SK-N-MC (cell line): ENCODE results near the gene GSTM2.

Source experiments
- EZH2 ChIP-seq: fragments of 200-600 bp; sonication (generic); IDR thresholded peaks from one replicate; pipeline ENCODE4 v1.6.1; 2017; ENCODE audit warnings: antibody characterized with exemption
- FOXP2 ChIP-seq: optimal IDR thresholded peaks from 2 replicates; pipeline ENCODE3; 2011; ENCODE audit warnings: mild to moderate bottlenecking, moderate library complexity; ENCODE audit not compliant: insufficient read depth; ENCODE audit errors: extremely low read length, control extremely low read depth
- POLR2AphosphoS5 ChIP-seq: IDR thresholded peaks from 2 replicates; pipeline ENCODE4 v1.6.1; 2012; ENCODE audit warnings: mild to moderate bottlenecking, low read depth, low read length, borderline replicate concordance

DNA sequence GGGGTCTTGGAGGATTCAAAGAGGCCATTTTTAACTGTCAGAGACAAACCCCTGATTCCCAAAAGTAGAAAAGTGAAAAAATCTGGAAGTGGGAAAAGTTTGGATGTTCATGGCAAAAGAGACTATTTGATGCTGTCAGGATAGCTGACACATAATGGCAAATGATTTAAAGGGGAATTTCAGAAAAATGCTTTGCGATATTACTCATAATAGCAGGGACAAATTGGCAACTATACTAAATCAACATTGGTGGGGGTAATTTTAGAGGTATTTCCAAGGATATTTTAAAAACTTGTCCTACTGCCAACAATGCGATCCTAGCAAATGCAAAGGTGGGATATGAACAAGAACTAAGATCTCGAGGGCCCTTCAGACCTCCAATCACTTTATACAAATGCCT lies 17.2 kb upstream of the GSTM2 start:
- TF ChIP-seq EZH2: no peak
- TF ChIP-seq POLR2AphosphoS5: no peak
- TF ChIP-seq FOXP2: no peak
